Measurements from ENCODE around the gene GNG7.
"Not testable (repeated sequence)": the region's sequence is repeated elsewhere in the genome, so short reads cannot be mapped to it uniquely, and the experiment has no call there.

DNA sequence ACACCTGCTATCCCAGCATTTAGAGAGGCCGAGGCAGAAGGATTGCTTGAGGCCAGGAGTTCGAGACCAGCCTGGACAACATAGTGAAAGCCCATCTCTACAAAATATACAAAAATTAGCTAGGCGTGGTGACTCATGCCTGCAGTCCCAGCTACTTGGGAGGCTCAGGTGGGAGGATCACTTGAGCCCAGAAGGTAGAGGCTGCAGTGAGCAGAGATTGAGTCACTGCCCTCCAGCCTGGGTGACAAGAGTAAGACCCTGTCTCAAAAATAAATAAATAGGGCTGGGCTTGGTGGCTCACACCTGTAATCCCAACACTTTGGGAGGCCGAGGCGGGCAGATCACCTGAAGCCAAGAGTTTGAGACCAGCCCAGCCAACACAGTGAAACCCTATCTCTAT, 238.8 kb downstream of the GNG7 start:
- TF ChIP-seq POLR2A (IDR thresholded peaks at IDR 0.05) = not testable (repeated sequence)
- TF ChIP-seq, protein P1, sequence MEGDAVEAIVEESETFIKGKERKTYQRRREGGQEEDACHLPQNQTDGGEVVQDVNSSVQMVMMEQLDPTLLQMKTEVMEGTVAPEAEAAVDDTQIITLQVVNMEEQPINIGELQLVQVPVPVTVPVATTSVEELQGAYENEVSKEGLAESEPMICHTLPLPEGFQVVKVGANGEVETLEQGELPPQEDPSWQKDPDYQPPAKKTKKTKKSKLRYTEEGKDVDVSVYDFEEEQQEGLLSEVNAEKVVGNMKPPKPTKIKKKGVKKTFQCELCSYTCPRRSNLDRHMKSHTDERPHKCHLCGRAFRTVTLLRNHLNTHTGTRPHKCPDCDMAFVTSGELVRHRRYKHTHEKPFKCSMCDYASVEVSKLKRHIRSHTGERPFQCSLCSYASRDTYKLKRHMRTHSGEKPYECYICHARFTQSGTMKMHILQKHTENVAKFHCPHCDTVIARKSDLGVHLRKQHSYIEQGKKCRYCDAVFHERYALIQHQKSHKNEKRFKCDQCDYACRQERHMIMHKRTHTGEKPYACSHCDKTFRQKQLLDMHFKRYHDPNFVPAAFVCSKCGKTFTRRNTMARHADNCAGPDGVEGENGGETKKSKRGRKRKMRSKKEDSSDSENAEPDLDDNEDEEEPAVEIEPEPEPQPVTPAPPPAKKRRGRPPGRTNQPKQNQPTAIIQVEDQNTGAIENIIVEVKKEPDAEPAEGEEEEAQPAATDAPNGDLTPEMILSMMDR (IDR thresholded peaks at IDR 0.05) = not testable (repeated sequence)

Data from testis (tissue), 2 donors.